ENCODE data around the gene NT5DC4.

- TF ChIP-seq, protein P1, sequence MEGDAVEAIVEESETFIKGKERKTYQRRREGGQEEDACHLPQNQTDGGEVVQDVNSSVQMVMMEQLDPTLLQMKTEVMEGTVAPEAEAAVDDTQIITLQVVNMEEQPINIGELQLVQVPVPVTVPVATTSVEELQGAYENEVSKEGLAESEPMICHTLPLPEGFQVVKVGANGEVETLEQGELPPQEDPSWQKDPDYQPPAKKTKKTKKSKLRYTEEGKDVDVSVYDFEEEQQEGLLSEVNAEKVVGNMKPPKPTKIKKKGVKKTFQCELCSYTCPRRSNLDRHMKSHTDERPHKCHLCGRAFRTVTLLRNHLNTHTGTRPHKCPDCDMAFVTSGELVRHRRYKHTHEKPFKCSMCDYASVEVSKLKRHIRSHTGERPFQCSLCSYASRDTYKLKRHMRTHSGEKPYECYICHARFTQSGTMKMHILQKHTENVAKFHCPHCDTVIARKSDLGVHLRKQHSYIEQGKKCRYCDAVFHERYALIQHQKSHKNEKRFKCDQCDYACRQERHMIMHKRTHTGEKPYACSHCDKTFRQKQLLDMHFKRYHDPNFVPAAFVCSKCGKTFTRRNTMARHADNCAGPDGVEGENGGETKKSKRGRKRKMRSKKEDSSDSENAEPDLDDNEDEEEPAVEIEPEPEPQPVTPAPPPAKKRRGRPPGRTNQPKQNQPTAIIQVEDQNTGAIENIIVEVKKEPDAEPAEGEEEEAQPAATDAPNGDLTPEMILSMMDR (IDR thresholded peaks at IDR 0.05; ENCODE audit: low read depth, low read length, poor library complexity, severe bottlenecking) = no peak
- no peak for TF ChIP-seq EZH2phosphoT487 (IDR thresholded peaks at IDR 0.05; ENCODE audit: borderline replicate concordance, low read length)
Measured at GRCh38 chr2:112692495-112692911, 28.3 kb upstream of the NT5DC4 start.

Data from DOHH2 (cell line).